Measurements from ENCODE around the gene FOXL3.

GRCh38 chr7:260441-261281, 29.3 kb upstream of the FOXL3 start:
- TF ChIP-seq CTCF (IDR thresholded peaks at IDR 0.05) (no peak), POLR2A (IDR thresholded peaks at IDR 0.05) (no peak)

Measured in uterus (tissue), 2 donors.